GM21526 (cell line): ENCODE data around the gene GLRX2.
A peak's percentile ranks its signal among the peaks of the same experiment; 100 is the strongest.
"Not testable (repeated sequence)": the region's sequence is repeated elsewhere in the genome, so short reads cannot be mapped to it uniquely, and the experiment has no call there.

Experiments
- ATAC-seq: cut with Tn5 transposase; IDR thresholded peaks from one replicate; pipeline ENCODE4 v1.9.1; 2021; ENCODE audit warnings: moderate library complexity; ENCODE audit not compliant: unreplicated experiment, low FRiP score

Gene GLRX2

GRCh38 chr1:193104907-193105820, at the start of gene GLRX2:
Gene GLRX2, minus strand, starts transcription at chr1:193105414. Its CDS starts 32 bp downstream, at chr1:193105382.
- peak; percentile 90 for ATAC-seq

GRCh38 chr1:193144999-193145398, 39.8 kb upstream of the GLRX2 start:
- ATAC-seq, result no peak

- ATAC-seq, result no peak
Measured at GRCh38 chr1:193144361-193144938, 39.2 kb upstream of the GLRX2 start.

- no peak for ATAC-seq
Measured at GRCh38 chr1:193143285-193143684, 38.1 kb upstream of the GLRX2 start.

- no peak for ATAC-seq
Measured at GRCh38 chr1:193142409-193142808, 37.2 kb upstream of the GLRX2 start.

GRCh38 chr1:193141804-193142203, 36.6 kb upstream of the GLRX2 start:
- no peak for ATAC-seq

- ATAC-seq, result no peak
Measured at GRCh38 chr1:193140254-193140653, 35.0 kb upstream of the GLRX2 start.

GRCh38 chr1:193131266-193131860, 26.1 kb upstream of the GLRX2 start:
- ATAC-seq, result no peak

- no peak for ATAC-seq
Measured at GRCh38 chr1:193125369-193125768, 20.2 kb upstream of the GLRX2 start.

GRCh38 chr1:193123751-193124150, 18.5 kb upstream of the GLRX2 start:
- ATAC-seq, result no peak

- ATAC-seq, result peak; percentile 93
Measured at GRCh38 chr1:193121616-193122593, 16.7 kb upstream of the GLRX2 start, which contains the start of gene CDC73. Gene CDC73, plus strand, starts transcription at chr1:193122031. Its CDS starts 170 bp downstream, at chr1:193122201.

GRCh38 chr1:193120604-193121166, 15.5 kb upstream of the GLRX2 start:
- ATAC-seq, result no peak

GRCh38 chr1:193118803-193119730, 13.9 kb upstream of the GLRX2 start:
- ATAC-seq, result no peak

GRCh38 chr1:193118194-193118593, 13.0 kb upstream of the GLRX2 start:
- no peak for ATAC-seq

GRCh38 chr1:193117167-193117566, 12.0 kb upstream of the GLRX2 start:
- ATAC-seq, result not testable (repeated sequence)

GRCh38 chr1:193115629-193116227, 10.5 kb upstream of the GLRX2 start:
- no peak for ATAC-seq

GRCh38 chr1:193114485-193115095, 9.4 kb upstream of the GLRX2 start:
- ATAC-seq, result no peak

- ATAC-seq, result no peak
Measured at GRCh38 chr1:193113992-193114332, 8.7 kb upstream of the GLRX2 start.
